Stimulated activated CD4-positive, alpha-beta T cell treated with anti-CD3 and anti-CD28 coated beads, Interleukin-1b, Interleukin-23, amount 100 ng/mL, for 48 hours (primary cell): ENCODE data around the gene CKAP2.
"Not testable (repeated sequence)": the region's sequence is repeated elsewhere in the genome, so short reads cannot be mapped to it uniquely, and the experiment has no call there.

Experiments used
- DNase-seq: peaks from one replicate; pipeline ENCODE4 v3.0.0-alpha.2; 2020

The CKAP2 gene, protein sequence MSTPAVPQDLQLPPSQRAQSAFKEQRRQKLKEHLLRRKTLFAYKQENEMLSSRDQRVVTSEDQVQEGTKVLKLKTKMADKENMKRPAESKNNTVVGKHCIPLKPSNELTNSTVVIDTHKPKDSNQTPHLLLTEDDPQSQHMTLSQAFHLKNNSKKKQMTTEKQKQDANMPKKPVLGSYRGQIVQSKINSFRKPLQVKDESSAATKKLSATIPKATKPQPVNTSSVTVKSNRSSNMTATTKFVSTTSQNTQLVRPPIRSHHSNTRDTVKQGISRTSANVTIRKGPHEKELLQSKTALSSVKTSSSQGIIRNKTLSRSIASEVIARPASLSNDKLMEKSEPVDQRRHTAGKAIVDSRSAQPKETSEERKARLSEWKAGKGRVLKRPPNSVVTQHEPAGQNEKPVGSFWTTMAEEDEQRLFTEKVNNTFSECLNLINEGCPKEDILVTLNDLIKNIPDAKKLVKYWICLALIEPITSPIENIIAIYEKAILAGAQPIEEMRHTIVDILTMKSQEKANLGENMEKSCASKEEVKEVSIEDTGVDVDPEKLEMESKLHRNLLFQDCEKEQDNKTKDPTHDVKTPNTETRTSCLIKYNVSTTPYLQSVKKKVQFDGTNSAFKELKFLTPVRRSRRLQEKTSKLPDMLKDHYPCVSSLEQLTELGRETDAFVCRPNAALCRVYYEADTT

DNA sequence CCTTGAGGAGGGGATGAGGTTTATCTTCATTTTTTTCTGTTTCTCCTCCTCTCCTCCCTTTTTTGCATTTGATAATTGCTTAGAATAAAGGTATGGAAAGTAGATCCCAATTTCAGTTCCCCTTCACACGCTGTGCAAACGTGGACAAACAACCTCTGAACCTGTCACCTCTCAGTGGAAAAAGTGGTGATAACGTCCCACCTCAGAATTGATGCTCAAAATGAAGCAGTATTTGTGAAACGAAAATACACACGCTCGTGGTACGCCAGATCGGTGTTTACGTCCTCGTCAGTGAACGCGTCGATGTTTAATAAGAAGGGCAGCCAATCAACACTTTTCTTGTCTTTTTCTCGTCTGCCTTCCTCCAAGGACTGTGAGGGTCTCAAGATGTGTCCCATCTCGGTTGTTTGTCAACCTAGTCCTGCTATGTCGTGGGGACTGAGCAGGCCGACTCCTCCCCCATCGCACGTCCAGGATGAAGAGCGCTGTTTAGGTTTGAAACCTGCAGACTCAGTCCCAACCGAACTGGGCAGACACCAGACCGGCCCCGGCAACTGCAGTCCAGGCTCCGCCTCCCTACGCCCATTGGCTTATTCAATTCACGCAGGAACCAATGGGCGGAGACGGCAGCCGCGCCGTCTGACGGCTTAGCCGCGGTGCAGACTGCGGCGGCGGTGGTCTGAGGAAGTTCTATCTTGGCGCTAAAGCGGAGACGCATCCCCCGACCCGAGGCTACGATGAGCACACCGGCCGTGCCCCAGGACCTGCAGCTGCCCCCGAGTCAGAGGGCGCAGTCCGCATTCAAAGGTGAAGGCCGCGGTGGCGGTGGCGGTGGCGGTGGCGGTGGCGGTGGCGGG is at the start of gene CKAP2:
Gene CKAP2 (plus strand): TSS at position 659 of the 857 bp plus-strand sequence. CDS start 79 bp downstream, at position 738.
- peak; percentile 94 for DNase-seq

DNA sequence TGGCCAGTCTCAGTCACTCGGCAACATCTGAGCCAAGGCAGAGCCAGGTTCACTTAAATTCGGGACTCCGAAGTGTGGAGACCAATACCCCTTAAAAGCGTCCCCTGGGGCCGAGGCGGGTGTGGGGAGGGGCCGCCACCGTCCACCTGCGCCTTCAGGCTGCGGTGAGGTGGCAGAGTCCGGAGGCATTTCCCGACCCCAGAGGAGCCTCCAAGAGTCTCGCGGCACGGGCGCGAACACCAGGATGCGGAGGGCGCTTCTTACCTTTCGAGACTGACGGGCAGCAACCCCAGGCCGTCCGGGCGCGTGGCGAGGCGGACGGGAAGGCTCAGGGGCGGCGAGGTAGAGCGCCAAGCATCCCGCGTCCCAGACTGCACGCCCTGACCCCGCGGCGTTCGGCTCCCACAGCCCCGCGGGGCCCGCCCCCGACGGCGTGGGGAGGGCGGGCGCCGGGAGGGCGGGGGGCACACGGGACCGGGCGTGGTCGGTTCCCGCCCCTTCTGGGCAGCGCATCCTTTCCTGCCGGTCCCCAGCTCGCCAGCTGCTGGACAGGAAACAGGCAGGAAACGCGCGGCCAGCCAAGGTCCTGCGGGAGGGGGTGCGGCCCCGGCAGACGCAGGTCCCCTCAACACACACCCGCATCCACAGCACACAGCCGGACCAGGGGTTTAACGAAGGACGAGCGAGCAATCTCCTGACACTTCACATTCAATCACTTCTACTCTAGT is 49.3 kb upstream of the CKAP2 start, which contains the start of gene THSD1:
Gene THSD1 (minus strand): TSS at position 406 of the 728 bp plus-strand sequence. CDS start 3,572 bp downstream, outside the sequence.
- no peak for DNase-seq

DNA sequence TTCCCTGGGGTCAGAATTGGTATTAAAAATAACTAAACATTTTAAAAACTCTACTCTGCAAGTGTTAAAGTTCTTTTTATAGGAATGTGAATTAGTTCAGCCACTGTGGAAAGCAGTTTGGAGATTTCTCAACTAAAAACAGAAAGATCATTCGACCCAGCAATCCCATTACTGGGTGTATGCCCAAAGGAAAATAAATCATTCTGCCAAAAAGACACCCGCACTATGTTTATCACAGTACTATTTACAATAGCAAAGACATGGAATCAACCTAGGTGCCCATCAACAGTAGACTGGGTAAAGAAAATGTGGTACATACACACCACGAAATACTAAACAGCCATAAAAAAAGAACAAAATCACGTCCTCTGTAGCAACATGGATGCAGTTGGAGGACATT is 48.6 kb upstream of the CKAP2 start:
- DNase-seq: no peak

DNA sequence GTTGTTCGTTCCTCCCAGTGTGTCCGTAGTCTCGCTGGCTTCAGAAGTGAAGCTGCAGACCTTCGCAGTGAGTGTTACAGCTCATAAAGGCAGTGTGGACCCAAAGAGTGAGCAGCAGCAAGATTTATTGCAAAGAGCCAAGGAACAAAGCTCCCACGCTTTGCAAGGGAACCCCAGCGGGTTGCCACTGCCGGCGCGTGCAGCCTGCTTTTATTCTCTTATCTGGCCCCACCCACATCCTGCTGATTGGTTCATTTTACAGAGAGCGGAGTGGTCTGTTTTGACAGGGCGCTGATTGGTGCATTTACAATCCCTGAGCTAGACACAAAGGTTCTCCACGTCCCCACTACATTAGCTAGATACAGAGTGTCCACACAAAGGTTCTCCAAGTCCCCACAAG is 47.8 kb upstream of the CKAP2 start:
- not testable (repeated sequence) for DNase-seq

DNA sequence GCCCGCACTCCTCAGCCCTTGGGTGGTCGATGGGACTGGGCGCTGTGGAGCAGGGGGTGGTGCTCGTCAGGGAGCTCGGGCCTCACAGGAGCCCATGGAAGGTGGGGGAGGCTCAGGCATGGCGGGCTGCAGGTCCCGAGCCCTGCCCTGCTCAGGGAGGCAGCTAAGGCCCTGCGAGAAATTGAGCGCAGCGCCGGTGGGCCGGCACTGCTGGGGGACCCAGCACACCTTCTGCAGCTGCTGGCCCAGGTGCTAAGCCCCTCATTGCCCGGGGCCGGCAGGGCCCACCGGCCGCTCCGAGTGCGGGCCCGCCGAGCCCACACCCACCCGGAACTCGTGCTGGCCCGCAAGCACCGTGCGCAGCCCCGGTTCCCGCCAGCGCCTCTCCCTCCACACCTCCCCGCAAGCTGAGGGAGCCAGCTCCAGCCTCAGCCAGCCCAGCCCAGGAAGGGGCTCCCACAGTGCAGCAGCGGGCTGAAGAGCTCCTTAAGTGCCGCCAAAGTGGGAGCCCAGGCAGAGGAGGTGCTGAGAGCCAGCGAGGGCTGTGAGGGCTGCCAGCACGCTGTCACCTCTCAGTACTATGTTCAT is 47.1 kb upstream of the CKAP2 start:
- not testable (repeated sequence) for DNase-seq

DNA sequence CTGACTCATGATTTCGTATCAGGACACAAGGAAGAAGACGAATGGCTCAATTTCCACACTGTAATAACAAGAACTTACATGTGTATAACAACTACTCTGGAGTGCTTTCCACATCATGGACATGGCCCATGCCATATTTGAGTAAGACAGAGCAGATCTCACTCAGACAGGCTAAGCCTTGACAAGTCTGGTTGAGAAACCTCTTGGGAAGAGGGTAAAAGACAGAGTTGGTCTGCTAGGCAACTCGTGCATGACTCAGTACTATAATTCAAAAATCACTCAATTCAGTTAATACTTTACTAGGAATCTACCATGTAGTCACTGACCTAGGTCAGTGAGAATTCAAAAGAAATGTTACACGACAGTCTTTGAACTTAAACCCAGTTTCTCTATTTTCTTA is 43.6 kb upstream of the CKAP2 start:
- DNase-seq: no peak

DNA sequence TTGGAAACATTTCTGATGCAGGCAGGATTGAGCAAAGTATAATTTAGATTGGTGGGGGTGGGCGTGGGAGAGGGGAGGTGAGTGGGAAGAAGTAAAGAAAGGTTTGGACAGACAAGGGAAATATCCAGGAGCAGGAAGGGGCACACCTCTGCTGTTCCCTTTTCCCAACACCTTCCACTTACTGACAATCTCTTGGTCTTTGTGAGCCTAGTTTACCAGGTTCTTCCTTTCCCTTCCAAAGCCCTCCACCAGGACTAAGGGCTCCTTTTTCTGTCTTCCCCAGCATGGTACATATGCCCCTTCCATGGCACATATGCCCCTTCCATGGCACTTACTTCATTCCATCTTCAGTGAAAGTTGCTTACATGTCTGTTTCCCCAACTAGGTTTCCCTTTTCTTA is 43.1 kb upstream of the CKAP2 start:
- DNase-seq: no peak

DNA sequence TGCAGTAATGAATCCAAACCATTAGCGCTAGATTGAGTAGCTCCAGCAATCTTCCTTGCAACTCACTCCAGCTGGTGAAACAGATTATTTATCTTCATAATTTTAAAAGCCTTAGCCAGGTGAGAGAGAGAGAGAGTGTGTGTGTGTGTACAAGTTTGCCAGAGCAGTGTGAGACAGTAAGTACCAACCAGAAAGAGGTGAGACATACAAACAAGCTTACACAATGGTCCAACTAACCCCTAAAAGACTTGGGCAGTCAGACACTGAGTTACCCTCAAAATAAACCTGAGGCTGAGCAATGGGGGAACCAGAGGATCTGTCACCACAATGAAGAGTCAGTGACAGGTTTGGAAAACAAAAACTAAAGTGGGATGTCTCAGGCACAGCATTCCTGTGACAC is 41.2 kb upstream of the CKAP2 start:
- DNase-seq: no peak

DNA sequence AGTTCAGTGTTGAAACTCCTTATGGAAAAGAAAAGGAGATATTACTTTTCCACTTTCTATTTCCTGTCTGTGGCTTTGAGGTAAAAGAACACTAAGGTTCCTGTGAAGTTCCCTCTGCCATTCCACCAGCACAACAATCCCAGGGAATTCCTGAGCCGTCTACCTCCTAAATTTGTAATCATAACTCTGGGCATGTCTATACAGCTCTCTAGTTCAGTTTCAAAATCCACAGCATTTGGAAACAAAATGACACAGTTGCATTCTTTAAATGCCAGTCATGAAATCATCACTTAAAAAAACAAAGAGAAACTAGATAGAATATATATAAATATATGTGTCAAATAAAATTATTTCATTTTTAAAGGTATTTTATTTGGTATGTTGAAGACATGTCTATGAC is 40.3 kb upstream of the CKAP2 start:
- no peak for DNase-seq

DNA sequence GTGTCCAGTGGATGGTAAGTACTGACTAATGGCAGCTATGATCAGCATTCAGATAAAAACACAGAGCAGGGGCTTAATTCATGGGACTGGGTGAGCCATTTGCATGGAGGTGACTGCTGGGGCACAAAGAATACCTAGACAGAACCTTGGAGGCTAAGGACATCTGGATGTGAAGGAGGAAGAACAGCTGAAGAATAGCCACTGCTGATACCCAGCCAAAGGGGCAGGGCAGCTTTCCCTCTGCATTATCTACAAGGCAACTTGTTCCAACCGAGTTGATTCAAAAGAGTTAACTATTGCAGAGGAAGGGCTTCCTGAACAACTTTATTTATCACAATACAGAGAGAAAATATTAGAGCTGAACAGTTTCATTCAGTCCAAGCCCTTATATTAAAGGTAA is 36.2 kb upstream of the CKAP2 start:
- no peak for DNase-seq

DNA sequence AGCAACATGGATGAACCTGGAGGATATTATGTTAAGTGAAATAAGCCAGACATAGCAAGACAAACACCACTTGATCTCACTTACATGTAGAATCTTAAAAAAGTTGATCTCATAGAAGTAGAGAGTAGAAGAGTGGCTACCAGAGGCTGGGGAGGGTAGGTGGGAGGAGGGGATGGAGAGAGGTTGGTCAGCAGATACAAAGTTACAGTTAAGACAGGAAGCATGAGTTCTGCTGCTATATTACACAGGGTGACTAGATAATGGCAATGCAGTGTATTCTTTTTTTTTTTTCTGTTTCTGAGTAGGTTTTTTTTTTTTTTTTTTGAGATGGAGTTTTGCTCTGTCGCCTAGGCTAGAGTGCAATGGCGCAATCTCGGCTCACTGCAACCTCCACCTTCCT is 34.1 kb upstream of the CKAP2 start:
- no peak for DNase-seq

DNA sequence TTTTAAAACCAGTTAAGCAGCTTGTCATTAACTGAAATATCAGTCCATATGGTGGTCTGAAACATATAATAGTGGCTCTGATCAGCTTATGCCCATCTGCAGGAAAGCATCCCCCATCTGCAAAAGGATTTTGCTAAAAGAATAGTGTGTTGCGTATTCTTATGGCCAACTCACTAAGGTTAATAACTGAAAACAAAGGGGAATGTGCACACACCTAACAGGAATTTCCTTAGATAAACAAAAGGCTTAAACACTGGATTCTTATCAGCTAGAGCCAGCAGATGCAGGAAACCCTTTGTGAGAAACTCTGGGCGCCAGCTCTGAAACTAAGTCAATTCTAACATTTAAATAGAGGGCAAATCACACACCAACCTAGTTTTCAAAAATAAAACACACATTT is 27.0 kb upstream of the CKAP2 start:
- no peak for DNase-seq

DNA sequence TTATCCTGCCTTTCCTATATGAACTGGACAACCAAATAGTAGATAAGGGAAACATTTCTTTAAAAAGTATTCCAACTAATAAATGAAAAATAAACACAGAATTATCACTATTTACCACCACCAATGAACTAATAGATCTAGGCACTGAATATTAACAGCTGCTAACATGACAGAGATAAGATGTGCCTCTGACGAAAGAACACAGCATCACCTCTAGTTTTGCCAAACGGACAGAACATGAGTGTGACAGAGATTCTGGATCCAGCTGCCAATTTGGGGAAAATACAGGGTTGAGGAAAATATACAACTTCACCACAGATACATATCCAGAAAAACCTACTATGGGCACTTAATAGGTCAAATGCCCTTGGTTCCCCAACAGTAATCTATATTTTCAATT is 22.8 kb upstream of the CKAP2 start:
- no peak for DNase-seq

DNA sequence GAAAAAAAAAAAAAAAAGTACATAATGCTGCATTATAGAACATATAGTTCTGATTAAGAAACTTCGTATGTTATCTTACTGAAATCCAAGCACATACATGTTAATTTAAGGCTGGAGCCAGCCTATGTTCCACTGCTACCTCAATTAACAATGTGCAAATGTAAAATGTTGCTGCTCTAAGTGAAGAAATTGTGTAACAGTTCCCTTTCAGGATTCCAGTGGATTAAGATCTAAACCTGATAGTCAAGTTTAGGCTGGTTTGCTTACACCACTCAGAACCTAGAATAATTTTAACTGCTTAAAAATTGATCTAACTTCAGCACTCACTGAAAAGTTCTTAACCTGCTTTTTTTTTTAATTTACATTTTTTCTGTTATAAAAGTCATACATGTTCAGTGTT is 9.0 kb upstream of the CKAP2 start:
- DNase-seq: no peak

DNA sequence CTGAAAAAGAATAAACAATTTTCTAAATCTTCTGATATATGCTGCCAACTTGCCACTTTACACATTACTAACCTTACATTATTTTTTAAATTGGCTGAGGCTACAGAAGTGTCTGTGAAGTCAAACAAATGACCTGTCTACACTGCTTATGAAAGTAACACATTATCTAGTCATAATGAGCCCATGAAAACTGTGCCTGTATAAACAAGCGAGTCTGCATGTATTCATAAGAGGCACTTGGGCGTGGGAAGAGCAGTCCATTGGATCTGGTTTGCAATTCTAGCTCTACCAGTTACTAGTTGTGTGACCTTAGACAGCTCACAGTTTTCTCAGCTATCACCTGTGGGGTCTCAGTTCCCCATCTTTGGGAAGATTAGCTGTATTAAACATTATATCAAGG is 7.9 kb upstream of the CKAP2 start:
- peak; percentile 10 for DNase-seq

DNA sequence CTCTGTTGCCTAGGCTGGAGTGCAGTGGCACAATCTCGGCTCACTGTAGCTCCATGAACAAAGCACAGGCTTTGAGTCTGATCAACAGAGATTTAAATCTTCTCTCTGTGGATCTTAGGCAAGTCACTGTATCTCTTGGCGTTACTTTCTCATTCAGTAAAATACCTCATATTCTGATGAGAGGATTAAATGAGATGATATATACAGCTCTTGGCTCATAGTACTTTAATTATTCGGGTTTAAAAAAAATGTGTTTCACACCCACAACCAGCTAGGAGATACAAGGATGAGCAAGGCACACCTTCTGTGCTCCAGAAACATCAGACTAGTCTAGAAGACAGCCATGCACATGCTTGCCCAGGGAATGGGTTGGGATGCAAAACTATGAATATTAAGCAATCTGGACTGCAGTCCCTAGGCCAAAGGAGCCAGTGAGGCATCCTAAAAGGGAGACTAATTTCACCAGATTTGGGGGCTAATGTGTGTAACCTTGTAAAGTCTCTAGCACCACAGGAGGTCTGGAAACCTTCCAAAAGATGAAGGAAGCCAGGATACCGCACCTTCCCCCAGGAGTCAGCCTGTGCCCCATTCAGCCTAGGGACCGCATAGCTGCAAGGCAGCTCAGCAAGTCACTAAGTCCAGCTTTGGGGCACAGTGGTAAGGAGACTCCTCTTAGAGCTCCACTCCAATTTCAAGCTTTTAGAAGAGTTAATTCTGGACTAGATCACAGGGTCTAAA is 7.3 kb upstream of the CKAP2 start:
- DNase-seq: no peak

DNA sequence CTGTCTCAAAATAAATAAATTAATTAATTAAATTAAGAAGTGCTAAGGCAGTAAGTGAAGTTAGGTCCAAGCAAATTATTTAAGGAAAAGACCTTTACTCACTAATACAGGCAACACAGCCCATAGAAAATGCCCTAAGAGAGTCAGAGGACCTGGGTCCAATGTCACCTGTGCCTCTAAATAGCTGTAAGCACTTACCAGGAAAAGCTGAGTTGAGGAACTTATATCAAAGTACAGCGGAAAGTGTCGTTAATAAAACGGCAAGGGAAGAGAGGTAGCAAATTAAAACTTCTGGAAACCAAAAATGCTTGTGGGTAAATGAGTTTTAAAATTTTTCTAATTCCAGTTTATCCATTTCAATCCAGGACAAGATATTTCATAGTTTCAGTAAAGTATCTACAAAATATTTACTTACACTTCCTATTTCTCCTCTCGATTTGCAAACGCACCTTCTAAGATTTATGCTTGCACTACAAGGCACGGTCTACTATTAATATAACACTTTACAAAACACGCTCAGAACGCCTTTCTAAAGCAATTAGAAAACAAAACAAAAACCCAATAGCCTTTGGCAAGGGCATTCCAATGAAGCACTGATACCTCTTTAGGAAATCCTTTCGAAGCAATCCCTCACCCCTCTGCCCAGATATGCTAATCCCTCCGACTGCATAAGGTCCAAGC is 5.8 kb upstream of the CKAP2 start:
- no peak for DNase-seq

DNA sequence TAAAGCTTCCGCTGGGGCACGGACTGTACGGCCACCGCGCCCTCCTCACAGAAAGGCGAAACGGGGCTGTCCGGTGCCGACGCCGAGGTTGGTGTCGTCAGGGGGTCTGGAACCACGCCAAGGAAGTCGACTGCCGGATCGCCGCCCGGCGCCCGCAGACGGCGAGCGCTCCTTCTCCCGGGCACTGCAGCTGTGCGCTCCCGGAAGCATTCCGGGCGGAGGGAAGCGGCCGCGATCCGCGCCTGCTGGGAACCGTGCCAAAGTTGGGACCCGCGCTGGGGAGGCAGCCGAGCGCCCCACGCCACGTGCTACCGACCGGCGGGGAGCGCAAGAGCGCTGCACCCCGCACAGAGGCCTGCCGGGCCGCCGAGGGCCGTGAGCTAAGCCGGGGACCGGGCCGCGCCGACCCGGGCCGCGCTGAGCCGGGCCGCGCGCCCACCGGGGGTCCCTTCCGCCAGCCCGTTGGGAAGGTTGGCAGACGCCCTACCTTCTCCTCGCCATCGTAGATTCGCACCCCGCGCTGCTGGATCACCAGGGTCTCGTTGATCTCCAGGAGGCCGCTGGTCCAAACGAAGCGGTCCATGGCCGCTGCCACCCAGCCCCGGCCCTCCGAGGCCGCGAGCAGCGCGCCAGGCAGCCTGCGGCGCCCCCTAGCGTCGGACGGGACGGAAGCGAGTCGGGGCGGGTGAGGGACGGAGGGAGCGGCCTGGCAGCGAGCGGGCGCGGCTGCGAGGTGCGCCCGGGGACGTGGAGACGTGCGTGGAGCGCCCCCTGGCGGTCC is 5.1 kb upstream of the CKAP2 start, which contains the start of gene VPS36:
Gene VPS36 (minus strand): TSS at position 623 of the 781 bp plus-strand sequence. CDS start 40 bp downstream, at position 583.
- peak; percentile 92 for DNase-seq

DNA sequence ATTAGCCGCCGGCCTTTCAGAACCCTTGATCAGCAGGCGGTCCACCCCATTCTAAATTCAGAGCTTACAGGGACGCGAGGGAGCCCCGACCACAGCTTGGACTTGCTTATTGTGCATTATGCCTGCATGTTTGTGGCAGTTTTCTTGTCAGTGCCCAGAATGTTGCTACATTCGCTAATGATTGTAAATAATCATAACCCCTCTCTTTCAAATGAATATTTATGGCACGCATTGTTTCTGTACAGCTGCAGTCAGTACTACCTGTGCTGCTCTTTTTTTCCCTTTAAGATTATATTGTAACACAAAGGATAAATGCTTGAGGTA is 4.5 kb upstream of the CKAP2 start:
- no peak for DNase-seq
